SKM-1 treated with dmso at 0.1 percent for 144 hours (cell line): ENCODE results near the gene SLC6A20.
A peak's percentile ranks its signal among the peaks of the same experiment; 100 is the strongest.

ENCODE experiments used
- DNase-seq: peaks from one replicate; lab custom pipeline; 2025; ENCODE audit not compliant: unreplicated experiment; lab: John Stamatoyannopoulos, UW

The SLC6A20 gene, protein sequence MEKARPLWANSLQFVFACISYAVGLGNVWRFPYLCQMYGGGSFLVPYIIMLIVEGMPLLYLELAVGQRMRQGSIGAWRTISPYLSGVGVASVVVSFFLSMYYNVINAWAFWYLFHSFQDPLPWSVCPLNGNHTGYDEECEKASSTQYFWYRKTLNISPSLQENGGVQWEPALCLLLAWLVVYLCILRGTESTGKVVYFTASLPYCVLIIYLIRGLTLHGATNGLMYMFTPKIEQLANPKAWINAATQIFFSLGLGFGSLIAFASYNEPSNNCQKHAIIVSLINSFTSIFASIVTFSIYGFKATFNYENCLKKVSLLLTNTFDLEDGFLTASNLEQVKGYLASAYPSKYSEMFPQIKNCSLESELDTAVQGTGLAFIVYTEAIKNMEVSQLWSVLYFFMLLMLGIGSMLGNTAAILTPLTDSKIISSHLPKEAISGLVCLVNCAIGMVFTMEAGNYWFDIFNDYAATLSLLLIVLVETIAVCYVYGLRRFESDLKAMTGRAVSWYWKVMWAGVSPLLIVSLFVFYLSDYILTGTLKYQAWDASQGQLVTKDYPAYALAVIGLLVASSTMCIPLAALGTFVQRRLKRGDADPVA

DNA sequence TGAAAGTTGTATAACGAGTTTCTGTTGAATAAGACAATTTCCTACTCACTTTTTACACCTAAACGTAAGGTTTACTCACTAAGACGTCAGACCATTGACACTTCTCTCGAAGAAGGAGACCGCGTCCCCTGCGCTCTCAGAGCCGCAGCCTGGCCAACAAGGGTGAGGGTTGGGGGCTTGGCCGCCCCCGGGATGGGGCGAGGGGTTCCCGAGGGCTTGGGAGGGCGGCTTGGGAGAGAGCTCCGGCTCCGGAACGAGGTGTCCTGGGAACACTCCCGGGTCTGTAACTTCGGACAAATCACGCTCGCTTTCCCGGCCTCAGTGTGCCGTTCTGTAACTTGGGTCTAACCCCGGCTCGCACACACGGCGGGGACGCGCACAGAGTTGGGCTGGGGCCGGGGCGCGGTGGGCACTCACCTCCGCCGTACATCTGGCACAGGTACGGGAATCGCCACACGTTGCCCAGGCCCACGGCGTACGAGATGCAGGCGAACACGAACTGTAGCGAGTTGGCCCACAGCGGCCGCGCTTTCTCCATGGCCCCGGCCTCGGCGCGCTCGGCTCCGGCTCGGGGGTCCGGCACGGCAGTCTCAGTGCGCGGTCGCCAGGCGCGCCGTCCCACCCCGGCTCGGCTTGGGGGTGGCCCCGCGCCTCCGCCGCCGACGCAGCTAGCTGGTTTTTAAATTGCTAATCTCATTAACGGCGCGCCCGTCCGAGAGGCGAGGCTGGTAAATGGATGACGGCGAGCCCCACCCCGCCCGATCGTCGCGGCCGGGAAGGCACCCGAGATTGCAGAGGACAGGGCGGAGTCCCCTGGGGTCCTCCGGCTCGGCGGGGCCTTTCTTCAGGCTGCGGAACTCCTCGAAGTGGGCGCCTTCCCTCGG is at the start of gene SLC6A20:
Gene SLC6A20, minus strand, starts transcription at position 655 of the 884 bp plus-strand sequence. Its CDS starts 117 bp downstream, at position 538.
- no peak for DNase-seq

DNA sequence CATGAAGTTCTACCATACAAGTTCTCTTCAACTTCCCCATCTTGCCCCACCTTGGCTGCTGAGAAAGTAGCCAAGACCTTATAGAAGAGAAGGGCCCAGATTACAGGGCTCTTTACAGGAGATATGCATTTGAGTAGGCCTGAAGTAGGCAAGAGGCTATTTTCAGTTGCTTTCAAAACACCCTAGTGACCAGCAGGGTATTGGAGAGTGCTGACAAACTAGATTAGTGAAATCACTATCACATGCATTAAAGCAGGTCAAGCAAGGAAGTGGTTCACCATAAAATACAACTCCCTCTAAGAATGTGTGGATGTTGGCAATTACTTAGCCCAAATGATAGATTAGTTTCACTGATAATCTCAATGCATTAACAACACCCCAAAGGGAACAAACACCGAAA is 48.3 kb upstream of the SLC6A20 start:
- DNase-seq: no peak

DNA sequence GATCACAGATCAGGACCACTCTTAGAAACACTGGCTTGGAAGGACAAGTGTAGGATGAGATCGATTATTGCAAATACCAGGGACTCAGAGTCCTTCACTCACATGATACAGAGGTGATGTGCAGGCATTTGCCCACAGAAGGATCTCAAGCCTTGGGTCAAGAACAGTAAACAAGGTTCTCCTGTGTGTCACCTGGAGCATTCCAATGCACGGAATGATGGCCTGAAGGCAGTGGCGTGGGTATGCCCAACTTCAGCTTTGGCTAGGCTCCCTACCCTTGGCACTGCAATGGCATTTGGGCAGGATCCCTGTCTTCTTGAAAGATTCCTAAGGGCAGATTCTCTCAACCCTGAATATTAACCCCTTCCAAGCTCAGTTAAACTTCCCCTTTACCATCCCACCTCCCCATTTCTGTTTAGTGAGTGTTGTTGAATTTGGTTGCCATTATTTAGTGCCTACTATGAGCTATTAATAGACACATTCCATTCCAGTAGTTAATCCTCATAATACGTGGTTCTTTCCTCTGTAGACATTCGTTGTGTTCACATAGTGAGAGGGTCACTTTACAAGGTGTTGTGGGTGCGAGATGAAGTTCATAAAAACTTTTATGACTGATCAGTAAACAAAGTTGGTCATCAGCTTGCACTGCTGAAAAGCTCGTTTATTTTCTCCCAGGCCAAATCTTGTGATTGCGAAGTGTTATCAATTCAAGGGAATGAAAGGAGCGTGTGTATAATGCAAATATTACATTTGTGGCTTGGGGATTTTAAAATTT is 46.7 kb upstream of the SLC6A20 start:
- no peak for DNase-seq

DNA sequence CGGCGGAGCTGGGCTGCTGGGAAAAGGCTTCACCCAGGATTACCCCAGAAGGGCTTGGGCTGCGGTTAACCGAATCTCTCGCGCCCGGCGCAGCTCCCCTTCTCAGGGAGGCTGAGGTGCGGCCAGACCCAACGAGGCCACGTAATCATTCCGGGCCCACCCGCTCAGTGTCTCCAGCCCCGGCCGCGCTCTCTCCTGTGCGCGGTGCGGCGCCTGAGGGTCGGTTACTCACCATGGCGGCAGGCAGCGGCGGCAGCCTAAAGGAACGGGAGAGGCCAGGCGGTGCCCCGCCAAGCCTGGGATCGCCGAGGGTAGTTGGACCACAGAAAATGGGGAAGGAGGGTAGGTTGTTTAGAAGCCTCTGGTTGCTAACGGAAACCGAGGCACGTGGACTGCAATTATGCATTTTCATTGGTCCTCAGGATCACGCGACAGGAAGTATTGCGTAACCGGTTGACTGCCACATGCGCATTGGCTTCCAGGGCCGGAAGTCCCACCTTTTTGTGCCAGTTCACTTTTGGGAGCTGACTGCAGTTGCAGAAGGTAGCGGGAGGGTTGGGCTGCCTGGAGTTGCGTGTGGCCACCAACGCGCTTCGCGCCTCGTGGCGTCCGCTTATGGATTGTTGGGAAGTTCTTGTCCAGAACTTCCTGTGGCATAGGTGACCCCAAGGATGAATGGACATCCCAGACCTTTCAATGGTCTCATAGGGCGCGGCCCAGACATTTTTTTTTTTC is 45.6 kb upstream of the SLC6A20 start, which contains the start of gene LZTFL1:
Gene LZTFL1, minus strand, starts transcription at position 363 of the 735 bp plus-strand sequence. Its CDS starts 128 bp downstream, at position 235.
- peak; percentile 96 for DNase-seq

DNA sequence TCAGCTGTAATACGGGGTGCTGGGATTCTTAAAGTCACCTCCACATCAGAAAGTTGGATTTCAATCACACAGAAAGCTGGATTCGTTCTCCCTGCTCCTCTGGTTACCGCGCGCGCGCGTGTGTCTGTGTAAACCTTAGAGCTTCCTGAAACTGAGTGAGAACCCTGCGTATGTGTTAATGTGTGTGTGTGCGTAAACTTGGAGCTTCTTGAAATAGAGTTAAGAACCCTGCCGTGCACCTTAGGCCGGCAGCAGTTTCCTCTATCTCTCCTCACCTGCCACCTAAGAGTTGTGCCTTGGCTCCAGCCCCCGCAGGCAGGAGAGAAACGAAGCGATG is 45.1 kb upstream of the SLC6A20 start:
- DNase-seq: no peak

DNA sequence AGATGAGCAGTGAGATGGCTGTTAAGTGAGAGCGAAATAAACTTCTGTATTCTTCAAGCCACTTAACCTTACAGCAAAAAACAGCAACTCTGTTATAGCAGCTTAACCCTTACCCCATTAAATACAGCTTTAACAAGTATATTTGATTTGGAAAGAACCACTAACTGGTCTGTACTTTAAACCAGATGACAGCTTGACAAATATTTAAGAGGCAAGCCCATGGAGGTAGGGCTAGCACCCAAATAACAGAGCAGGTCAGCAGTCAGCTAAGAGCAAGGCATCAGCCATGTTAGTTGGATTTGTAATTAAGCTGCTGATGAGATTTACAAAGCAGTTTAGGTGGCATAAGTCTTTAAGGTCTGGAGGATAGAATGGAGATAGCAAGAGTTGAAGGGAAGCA is 42.1 kb upstream of the SLC6A20 start:
- no peak for DNase-seq

DNA sequence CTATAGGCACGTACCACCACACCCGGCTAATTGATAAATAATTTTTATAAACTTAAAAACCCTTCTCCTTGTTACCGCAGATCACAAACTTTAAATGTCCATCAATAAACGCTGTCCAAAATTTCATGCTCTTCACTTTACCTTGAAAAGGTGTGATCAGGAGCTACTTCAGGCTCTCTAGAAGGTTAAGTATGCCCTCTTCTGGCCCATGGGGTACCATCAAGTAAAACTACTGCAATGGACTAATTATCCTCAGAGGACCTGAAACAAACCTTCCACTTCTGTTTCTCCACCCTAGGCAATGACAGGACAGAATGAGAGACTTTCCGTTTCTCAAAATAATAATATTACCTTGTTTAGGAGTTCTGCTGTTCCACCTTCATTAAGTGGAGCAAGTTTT is 36.4 kb upstream of the SLC6A20 start:
- DNase-seq: no peak

DNA sequence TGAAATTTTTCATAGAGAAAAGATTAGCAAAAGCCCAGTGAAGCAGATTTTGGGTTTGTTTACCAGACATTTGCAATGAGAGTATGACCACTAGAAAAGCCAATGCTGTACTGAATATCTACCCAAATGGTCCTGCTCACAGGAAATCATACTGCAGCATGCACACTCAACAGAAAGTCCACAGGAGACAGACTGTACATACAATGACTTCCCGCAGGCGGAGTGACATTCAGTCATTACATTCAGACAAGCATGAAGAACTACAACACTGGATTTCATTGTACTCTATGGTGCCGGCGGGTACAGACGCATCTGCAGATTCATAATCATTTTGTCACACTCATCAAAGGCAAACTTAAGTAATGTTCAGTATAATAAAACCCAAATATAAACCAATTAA is 33.8 kb upstream of the SLC6A20 start:
- no peak for DNase-seq

DNA sequence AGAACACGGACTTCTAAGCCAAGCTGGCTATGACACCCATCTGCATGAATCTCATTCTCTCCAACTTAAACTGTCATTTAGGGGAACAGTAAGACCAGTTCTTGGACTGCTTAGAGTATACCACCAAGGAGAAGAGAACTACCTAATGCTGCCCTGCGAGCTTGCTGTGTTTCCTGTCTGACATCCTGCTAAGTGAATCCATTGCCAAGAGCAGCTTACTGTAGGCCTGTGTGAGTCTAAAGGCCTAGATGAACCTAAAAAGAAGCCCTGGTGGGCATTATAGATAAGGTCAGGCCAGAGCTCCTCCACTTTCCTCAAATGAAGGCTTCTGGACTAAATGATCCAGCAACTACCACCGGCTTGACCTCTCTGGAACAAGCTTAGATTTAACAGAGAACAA is 30.6 kb upstream of the SLC6A20 start:
- no peak for DNase-seq

DNA sequence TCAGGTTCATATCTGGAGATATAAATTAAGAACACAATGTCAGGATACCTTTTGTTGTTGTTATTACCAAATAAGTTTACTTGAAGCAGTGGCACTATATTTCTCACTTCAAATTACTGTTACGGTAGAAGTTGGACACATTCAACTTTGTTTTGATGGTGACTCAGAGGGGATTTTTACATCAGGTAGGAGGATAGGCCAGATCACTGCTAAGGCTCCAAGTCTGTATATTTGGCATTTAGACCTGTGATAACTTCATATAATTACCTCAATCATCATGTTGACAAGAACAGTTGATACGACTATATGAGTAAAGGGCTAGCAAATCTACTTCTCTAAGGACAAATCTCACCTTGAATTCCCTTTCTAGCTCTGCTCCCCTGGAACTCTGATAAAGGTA is 30.0 kb upstream of the SLC6A20 start:
- no peak for DNase-seq

DNA sequence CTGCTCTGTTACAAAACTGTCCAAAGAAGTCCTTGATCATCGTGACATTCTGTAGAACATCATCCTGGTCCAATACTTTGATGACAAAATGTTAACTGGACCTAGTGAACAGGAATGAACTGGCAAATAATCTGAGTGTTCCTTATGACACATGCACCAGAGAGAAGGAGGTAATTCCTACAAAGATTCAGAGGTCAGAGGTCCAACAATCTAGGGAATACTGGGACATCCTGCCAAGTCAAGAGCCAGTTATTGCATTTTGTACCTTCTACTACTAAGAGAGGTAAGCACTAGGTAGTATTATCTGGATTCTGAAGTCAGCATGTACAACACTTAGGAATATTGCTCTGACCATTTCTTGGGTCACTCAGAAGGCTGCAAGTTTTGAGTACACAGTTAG is 24.8 kb upstream of the SLC6A20 start:
- DNase-seq: no peak

DNA sequence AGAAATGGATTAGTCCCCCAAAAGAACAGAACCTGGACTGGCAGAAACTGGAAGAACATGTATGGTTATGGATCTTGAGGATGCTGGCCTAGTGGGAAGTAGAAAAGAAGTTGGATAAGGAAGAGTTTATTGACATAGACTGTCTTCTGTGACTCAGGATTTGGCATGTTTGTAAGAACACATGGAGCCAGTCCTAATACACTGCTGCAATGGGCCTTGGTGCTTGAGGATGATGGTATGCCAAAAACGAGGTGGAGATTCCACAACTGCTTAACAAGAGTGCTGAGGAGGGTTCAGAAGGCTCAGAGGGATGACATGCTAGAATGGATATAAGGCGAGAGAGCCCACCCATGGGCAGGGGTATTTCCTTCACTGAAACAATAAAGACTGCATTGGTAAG is 23.2 kb upstream of the SLC6A20 start:
- DNase-seq: no peak

DNA sequence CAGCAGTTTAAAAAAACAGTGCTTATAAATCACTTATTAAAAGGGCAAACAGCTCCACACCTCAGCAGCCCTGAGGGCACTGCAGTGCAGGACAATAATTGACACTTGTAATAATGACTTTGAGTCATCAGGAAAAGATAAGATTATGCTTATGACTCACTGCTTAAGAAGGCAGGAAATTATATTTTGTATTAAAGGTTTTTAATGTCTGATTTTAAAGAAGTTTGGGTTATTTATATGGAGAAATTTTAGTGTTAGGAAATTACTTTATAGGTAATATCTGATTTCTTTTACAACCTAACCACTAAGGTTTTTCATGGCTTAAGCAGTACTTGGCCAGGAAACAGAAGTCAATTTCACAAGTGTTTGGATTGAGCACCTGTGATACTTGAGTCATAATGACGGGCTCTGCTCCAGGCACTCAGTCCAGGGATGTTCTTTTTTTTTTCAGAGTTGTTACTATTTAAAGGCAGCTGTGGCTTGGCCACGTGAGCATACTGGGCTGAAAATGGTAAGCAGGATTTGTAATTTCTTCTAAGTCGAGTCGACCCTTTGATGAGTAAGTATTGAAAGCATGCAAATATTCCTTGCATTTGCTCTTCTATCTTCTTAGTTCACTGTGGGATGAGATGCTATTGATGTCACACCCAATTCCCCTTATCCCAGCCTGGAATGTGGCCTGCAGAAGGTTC is 21.6 kb upstream of the SLC6A20 start:
- DNase-seq: no peak

DNA sequence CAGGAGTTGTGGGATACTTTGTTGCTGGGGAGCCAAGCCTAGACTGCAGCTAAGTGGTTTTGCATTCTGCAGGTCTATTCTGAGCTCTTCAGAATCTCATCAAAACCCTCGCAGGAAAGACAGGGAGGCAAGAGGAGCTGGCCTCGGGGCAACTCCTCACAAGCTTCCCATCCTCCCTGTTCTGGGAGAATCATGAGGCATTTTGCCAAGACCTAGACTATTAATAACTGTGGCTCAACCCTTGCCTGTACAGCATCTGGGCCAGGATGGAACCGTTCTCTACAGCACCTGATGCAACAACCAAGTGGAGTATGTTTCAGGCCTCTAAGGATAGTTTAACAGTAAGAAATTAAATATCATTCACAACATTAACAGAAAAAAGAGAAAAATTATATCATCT is 20.2 kb upstream of the SLC6A20 start:
- DNase-seq: no peak

DNA sequence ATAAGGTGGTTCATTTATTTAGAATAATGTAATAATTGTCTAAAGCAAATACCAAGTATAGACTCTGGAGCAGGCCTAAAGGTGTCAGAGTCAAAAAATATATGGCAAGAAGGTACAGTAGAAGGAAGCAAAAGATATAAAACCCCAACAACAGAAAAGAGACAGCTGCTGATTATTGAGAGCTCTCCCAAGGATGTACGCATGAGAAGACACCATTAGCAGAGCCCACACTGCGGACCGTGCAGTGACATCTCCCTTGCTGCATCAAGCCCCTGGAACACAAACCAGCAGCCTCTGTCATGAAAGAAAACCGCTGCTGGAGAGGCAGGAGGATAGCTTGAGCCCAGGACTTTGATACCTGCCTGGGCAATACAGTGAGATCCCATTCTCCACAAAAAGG is 18.0 kb upstream of the SLC6A20 start:
- DNase-seq: no peak

DNA sequence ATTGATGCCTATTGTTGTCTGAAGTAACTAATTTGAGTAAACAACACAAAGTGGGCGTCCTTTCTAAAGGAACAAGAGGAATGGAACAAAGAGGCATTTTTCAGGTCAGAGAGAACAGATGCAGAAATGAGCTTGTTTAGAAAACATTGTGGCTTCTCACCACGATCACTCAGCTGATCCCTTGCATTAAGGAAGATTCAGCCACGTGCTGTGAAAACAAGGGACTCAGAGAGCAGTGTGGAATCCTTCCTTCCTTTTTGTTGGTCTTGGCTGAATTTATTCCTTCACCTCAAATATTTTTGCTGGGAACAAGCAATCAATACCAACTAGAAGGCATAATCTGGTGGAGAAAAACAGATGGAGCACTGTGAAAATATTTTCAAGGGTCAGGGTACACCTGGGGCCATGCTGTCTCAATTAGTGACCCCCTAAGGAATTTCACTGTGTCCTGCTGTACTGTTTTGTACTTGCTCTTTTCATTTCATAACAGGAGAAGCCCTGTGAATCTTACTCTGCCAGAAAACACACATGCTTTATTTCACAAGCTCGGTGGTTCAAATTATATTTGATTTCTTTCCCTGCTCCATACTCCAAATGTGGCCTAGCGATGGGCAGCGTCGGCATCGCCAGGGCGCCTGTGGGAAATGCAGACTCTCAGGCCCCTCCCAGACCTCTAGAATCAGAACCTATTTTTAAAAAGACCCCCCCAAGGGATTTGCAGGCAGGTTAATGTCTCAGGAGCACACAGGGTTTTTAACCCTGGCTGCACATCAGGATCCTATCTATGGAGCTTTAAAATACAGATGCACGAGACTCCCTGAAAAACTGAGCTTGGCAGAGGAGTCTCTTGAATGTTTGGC is 11.6 kb upstream of the SLC6A20 start:
- no peak for DNase-seq

DNA sequence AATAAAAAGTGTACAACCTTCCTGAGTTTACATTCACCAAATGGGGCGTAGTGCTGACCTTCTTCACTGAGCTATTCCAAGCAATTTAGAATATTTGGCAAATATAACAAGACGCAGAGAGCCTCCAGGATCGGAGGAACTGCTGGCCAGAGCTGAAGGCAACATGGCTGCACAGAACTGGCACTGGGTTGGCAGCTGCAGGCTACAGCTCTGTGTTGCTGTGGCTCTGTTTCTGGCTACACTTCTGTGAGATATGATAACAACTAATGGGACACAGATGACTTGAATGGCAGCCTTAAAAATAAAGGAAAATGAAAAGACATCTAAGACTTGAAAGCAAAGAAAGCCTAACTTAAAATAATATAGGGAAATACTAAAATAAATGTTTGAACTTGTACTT is 10.8 kb upstream of the SLC6A20 start:
- DNase-seq: no peak

DNA sequence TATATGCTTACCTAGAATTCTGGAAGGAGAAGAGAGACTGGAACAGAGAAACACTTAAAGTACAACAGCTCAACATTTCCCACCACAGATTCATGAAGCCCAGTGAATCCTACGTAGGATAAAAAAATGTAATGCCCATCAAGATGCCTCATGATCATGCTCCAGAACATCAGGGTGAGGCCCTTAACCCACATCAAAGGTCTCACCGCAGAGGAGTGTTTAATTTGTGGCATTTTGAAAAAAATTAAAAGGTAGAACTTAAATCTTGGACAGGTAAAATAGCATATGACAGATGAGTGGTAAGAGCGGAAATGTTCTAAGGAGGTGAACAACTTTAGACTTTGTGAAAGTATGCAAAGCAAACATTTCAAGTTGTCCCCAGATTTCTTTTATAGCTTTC is 9.7 kb upstream of the SLC6A20 start:
- no peak for DNase-seq
